ENCODE measurements around the gene POLA2.

GRCh38 chr11:65288706-65289536, 27.2 kb downstream of the POLA2 start:
- no peak for TF ChIP-seq POLR2A (IDR thresholded peaks at IDR 0.05; ENCODE audit: low read depth, low read length)
- no peak for TF ChIP-seq TAF1 (IDR thresholded peaks at IDR 0.05; ENCODE audit: borderline replicate concordance, low read depth, low read length)
